ENCODE data around the gene BRINP3. TPM values are rescaled to one million over a fixed set of nuclear protein-coding genes. Genes with fewer than 3 reads are reported as not detected.

BRINP3 gene
- total RNA-seq, 1 donor: 2.3 TPM

DNA sequence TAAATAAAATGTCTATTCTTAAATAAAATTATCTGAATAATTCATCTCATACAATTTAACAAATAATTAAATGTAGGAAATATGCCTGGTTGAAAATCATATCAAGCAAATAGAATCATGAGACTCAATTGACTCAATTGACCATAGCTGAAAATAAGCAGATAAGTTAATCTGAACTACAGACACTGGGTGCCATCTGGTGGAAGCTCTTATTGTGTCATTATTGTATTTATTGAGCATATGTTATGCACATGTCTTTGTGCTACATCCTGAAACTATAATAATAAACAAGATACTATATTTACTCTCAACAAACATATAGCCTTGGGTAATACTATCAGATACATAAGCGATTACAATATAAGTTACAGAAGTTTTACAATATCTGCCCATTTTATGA is 41.0 kb downstream of the BRINP3 start:
- TF ChIP-seq CTCF (IDR thresholded peaks at IDR 0.05; ENCODE audit: insufficient read depth, low read length): peak; percentile 27
- DNase-seq (ENCODE audit: low read depth): peak; percentile 58
- H3K4me3 ChIP-seq (ENCODE audit: low read depth, low read length): no peak overlapping the region

GRCh38 chr1:190429932-190430331 is 47.7 kb downstream of the BRINP3 start:
- DNase-seq (ENCODE audit: low read depth): no peak
- no peak overlapping the region for H3K4me3 ChIP-seq (ENCODE audit: low read depth, low read length)
- TF ChIP-seq CTCF (IDR thresholded peaks at IDR 0.05; ENCODE audit: insufficient read depth, low read length): no peak

- TF ChIP-seq CTCF (IDR thresholded peaks at IDR 0.05; ENCODE audit: insufficient read depth, low read length): no peak
- no peak overlapping the region for H3K4me3 ChIP-seq (ENCODE audit: low read depth, low read length)
- no peak for DNase-seq (ENCODE audit: low read depth)
Observed at GRCh38 chr1:190429141-190429540, 48.5 kb downstream of the BRINP3 start.

- no peak overlapping the region for H3K4me3 ChIP-seq (ENCODE audit: low read depth, low read length)
- DNase-seq (ENCODE audit: low read depth): no peak
- peak; percentile 7 for TF ChIP-seq CTCF (IDR thresholded peaks at IDR 0.05; ENCODE audit: insufficient read depth, low read length)
Observed at GRCh38 chr1:190416239-190416638, 61.4 kb downstream of the BRINP3 start.

DNA sequence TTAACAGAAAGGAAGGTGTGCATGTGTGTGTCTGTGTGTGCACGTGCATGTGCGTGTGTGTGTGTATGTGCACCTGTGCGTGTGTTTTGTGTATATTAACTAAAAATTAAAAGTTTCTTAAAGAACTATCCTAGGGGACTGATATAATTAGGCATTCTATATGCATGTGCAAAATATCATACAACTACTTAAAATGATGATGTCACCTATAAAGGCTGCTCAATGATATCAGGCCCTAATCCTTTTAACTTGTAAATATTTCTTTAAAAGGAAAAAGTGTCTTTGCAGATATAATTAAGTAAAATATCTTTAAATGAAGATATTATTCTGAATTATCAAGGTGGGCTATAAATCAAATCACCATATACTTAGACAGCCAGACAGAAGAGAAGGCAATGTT is 64.5 kb downstream of the BRINP3 start:
- no peak overlapping the region for H3K4me3 ChIP-seq (ENCODE audit: low read depth, low read length)
- TF ChIP-seq CTCF (IDR thresholded peaks at IDR 0.05; ENCODE audit: insufficient read depth, low read length): no peak
- DNase-seq (ENCODE audit: low read depth): no peak

DNA sequence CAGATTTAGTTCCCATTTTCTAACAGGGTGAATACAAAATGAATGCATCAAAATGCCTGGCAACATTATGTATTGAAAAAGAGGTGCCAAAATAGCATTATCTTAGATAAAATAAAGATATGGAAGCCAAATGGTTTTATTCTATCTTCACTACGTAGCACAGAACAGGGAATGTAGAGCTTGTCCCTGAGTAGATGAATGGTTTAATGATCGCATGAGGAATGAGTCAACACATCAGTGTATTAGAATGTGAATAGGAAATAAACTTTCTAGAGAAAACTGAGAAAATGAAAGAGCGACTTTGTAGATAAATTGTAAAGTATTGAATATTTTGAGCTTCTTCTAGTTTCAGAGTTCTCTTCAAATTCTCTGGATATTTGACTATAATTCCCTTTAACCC is 74.3 kb downstream of the BRINP3 start:
- DNase-seq (ENCODE audit: low read depth): no peak
- no peak for TF ChIP-seq CTCF (IDR thresholded peaks at IDR 0.05; ENCODE audit: insufficient read depth, low read length)
- H3K4me3 ChIP-seq (ENCODE audit: low read depth, low read length): no peak overlapping the region

DNA sequence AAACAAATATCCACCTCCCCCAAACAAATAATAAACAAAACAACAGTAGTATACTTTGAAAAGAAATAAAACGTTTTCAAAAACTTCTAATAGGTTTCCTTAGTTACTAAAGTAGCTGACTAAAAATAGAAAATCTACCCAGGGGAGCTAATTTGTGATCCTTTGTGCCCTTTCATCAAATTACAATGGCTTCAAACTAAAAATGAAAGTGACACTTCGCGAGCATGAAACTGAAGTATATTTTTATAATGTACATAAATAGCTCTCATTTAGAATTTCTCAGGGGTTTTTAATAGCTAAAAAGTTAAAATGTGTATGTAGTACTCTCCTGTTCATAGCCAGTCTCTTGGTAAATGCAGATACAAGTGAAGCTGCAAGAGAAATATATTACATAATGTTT is 78.4 kb downstream of the BRINP3 start:
- no peak for TF ChIP-seq CTCF (IDR thresholded peaks at IDR 0.05; ENCODE audit: insufficient read depth, low read length)
- no peak overlapping the region for H3K4me3 ChIP-seq (ENCODE audit: low read depth, low read length)
- DNase-seq (ENCODE audit: low read depth): no peak
